NAMALWA (cell line): ENCODE results near the gene CIDEA.
A peak's percentile ranks its signal among the peaks of the same experiment; 100 is the strongest.

Experiments
- DNase-seq: peaks from one replicate; pipeline ENCODE4 v3.0.0-alpha.2; 2015; ENCODE audit warnings: low spot score

CIDEA gene

GRCh38 chr18:12301263-12302005, 47.3 kb downstream of the CIDEA start:
- DNase-seq = no peak

- DNase-seq = no peak
These were observed 48.4 kb downstream of the CIDEA start for GRCh38 chr18:12302391-12303147.

- no peak for DNase-seq
These were observed 50.4 kb downstream of the CIDEA start for GRCh38 chr18:12304351-12305210.

DNA sequence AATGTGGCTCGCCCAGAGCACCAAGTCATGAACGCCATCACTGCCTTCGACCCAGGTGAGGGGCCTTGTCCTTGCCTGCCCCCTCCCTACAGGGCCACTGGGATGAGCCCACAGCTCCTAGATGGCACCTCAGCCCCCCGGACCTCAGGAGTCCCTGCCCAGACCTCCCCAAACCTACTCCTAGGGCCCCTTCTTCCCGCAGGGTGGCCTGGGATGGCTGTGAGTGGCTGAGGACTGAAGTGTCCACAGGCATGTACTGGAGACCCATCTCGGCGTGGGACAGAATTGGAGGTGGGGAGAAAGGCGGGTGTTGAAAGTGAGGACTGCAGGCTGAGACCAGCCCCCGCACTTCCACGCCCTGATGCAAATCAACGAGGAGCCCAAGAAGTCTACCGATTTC, 51.0 kb downstream of the CIDEA start:
- DNase-seq = no peak

DNA sequence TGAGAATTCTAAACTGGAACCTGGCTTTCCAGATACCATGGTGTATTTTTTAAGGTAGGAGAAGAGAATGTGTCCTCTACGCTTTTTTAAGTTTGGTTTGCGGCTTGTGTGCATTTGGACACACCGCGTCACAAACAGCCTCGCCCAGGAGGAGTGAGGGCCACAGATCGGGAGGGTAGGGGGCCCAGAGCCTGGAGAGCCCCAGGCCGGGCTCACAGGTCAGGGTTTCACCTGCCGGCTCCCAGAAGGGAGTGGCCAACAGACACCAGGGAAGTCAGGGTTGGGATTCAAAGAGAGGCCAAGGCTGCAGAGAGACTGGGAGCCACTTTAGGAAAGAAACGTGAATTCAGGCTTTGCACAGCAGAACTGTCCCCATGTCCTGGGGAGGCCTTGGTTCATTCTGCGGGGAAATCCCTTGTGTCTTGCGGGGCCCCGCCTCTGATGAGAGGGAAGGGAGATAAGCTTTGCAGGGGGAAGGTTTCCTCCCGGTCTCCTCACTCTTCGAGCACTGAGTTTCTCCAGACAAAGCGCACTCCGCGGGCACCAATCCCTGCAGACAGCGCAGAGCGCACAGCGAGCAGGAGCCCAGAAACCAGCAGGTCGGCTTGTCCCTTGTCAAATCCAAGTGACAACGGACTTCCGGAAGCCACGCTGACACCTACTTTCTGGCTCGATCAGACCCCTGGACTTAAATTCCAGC, 51.9 kb downstream of the CIDEA start:
- DNase-seq = no peak

DNA sequence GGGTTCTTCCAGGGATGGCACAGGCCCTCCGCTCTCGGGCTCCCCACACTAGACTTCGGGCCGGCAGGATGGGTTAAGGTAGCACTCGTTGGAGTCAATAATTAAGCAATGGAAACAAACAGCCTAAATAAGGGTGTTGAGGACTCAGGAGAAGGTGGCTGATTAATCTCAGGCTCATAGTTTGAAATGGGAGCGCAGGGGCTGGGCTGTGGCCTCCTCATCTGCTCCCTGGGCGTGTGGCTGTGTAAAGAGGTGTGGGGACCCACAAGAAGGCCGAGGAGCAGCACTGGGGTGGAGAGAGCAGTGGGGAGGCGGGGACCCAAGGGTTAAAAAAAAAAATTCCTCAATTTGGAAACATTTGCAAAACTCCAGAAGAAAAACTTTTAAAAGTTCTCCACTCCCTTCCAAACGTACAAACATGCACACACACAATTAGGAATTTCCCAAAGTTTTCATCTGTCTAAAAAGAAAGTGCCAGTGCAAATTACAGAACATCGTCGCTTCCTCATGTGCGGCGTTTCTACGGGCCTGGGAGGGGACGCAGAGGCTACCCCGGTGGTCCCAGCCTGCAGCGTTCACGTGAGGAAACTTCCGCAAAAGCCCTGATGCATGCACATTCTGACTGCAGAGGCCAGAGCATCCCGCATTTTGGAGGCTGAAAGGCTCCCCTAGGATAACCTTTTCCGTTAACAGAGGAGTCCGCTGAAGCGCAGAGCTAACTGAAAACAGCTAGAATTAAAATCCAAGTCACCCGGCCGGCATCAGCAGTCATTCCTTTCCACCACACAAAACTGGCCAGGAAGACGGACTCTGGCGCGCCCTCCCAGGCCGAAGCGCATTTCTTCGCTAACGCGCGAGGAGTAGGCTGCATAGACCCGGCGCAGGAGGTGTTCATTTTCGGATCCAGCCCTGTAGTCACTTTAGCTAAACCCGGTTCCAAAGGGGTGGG, 52.9 kb downstream of the CIDEA start:
- no peak for DNase-seq

DNA sequence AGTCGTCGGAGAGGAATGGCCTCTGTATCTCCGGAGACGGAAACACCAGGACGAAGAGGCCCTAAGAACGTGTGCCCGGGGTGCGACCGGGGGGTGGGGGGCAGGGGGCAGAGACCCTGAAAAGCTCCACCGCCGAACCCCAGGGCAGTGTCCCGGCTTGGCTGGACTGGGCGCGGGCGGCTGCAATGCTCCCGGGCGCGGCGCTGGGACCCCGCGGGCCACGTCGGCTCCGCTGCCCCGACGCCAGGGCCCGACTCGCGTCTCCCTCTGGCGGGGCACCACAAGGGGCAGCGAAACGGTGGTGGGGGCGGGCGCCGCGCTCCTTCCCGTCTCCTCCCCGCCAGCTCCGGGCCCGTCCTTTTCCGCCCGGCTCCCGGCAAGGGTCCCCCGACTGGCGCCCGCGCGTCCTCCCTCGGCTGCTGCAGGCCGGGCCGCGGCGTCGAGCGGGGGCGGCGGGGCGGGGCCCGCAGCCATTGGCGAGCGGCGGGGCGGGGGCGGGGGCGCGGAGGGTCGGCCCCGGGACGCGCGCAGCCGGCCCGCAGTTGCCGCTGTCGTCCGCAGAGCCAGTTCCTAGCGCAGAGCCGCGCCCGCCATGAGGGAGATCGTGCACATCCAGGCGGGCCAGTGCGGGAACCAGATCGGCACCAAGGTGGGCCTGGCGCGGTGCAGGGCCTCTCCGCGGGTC, 53.7 kb downstream of the CIDEA start, which contains the start of gene TUBB6:
TSS of gene TUBB6 (plus strand) at position 541 of the 685 bp plus-strand sequence. CDS start at position 593, 52 bp downstream.
- DNase-seq = no peak

GRCh38 chr18:12308386-12309100, 54.4 kb downstream of the CIDEA start:
- DNase-seq = no peak

- DNase-seq = no peak
These were observed 55.6 kb downstream of the CIDEA start for GRCh38 chr18:12309683-12310198.

DNA sequence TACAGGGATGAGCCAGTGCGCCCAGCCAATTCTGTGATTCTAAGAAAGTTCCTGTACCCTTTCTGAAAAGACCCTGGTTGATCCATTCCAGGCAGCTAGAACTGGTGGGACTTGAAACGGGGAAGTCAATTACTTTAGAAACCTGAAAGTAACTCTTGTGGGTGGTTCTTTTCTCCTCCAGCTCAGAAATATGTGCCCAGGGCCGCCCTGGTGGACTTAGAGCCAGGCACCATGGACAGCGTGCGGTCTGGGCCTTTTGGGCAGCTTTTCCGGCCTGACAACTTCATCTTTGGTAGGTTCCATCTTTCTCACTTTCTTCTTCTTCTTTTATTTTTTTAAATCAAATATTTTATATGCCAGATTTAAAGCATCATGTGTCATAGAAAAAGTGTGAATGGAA, 56.6 kb downstream of the CIDEA start:
- DNase-seq = no peak

DNA sequence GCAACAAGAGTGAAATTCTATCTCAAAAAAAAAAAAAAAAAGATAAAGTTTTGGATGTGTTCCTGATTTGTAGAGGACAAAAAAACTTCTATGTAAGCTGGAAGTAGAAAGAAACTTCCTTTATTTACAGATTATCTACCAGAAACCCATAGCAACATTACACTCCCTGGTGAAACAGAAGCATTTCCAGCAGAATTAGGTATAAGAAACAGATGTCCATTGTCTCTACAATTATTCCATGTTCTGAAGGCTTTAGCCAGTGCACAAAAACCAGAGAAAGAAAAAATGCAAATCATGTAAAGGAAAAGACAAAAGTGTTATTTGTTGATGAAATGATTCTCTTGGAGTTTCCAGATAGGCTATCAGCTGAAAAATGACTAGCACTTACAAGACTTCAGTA, 58.8 kb downstream of the CIDEA start:
- no peak for DNase-seq

DNA sequence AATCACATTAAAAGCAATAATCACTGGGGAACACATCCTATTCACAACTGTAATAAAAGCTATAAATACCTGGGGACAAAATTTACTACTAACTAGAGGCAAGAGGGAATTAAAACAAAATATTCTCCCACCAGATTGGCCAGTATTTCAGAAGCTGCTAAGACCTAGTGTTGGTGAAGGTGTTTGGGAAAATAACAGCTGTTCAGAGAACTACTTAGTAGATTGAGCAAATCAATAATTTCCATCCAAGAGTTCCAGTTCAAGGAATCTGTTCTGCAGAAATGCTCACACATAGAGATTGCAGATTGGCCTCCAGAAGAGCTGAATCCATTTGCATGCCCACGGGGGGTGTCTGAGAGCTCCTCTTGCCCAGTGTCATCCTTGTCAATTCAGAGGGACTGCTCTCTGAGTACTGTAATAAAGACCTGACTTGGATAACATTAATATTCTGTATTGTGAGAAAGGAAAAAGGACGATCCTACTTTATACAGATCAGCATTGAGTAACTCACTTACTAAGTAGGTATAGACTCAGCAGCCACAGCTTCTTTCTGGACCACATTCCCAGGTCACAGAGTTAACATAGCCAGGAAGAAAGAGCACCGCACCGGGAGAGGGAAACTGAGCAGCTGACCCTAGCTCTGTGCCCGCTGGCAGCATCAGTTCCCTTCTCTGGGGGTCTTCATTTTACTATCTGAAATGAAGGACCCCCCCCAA, 59.5 kb downstream of the CIDEA start:
- peak; percentile 30 for DNase-seq

DNA sequence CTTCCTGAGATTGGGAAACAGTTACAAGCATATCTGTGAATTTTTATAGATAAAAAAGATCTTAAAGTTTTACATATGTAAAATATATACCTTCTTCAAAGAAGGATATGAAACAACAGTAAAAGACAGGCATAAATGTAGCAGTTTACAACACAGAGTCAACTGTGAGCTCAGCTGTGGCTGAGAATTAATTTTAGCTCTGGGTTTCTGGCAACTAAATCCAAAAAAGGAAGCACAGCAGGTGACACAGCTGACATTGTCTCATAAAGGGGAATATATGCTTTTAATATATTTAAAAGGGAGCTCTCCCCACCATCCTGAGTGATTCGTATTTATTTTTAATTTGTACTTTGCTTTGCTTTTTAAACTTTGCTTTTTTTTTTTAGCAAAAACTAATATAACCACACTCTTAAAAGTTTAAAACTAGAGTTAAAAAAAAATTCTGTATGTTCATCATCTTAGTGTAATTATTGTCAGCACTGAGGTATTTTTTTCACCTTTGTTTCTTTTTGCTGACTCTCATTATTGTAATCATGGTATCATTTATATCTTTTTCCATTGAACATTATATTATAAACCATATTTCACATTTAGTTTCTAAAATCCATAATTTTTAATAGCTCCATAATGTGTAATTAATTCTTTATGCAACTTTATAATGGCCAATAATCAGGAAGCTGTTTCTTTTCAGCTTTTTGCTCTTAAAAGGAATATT, 60.6 kb downstream of the CIDEA start:
- peak; percentile 72 for DNase-seq

GRCh38 chr18:12315490-12315889, 61.3 kb downstream of the CIDEA start:
- peak; percentile 87 for DNase-seq

- DNase-seq = peak; percentile 65
These were observed 61.8 kb downstream of the CIDEA start for GRCh38 chr18:12315911-12316310.

GRCh38 chr18:12317664-12318333, 63.6 kb downstream of the CIDEA start:
- DNase-seq = peak; percentile 90

DNA sequence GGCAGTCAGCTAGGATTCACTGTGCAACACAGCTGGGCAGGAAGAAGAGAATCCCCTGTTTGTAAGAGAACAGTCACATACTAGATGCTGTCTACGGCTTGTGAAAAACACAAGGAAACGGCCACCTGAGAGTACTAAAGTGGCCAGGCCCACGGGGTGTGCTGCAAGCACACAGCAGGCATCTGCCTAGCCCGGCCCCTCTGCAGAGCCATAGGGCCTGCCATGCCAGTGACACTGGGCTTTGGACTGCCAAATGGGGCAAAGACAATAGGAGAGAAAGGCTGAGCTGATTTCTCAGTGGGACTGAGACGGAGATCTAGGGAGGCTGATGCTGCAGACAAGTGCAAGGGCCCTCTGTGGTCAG, 64.2 kb downstream of the CIDEA start:
- DNase-seq = peak; percentile 72
